ENCODE results near the gene MLXIPL. TPM values are rescaled to one million over a fixed set of nuclear protein-coding genes. Genes with fewer than 3 reads are reported as not detected.

Gene MLXIPL
- total RNA-seq, 2 donors from 2014 or later = 0.43 TPM; not detected in 1

GRCh38 chr7:73652541-73652949 is 28.2 kb upstream of the MLXIPL start:
- ATAC-seq = no peak
- H3K36me3 Mint-ChIP-seq = no peaks in the 10 kb centered on the region
- H3K4me3 Mint-ChIP-seq = no peak overlapping the region
- H3K9me3 Mint-ChIP-seq = no peaks in the 10 kb centered on the region
- DNase-seq (ENCODE audit: low spot score) = no peak
- no peak overlapping the region for H3K27ac Mint-ChIP-seq
- H3K4me1 Mint-ChIP-seq (ENCODE audit: low read depth in 2 of 2) = peaks cover 15% of the 10 kb centered on the region in 2 donors
- peaks cover 39 to 42% of the 10 kb centered on the region in 2 donors for H3K27me3 Mint-ChIP-seq

GRCh38 chr7:73650524-73650923 is 26.2 kb upstream of the MLXIPL start:
- H3K36me3 Mint-ChIP-seq = no peaks in the 10 kb centered on the region
- H3K27me3 Mint-ChIP-seq = peaks cover 49 to 56% of the 10 kb centered on the region in 2 donors
- no peaks in the 10 kb centered on the region for H3K9me3 Mint-ChIP-seq
- no peak overlapping the region for H3K4me3 Mint-ChIP-seq
- H3K27ac Mint-ChIP-seq = no peak overlapping the region
- no peak for DNase-seq (ENCODE audit: low spot score)
- no peak for ATAC-seq
- H3K4me1 Mint-ChIP-seq (ENCODE audit: low read depth in 2 of 2) = peaks cover 15% of the 10 kb centered on the region in 2 donors

- ATAC-seq (no peak), DNase-seq (ENCODE audit: low spot score) (peak; percentile 6)
- no peak overlapping the region for H3K4me3 Mint-ChIP-seq
- no peaks in the 10 kb centered on the region for H3K36me3 Mint-ChIP-seq
- peaks cover 42 to 56% of the 10 kb centered on the region in 2 donors for H3K27me3 Mint-ChIP-seq
- peaks cover 15% of the 10 kb centered on the region in 2 donors for H3K4me1 Mint-ChIP-seq (ENCODE audit: low read depth in 2 of 2)
- no peaks in the 10 kb centered on the region for H3K9me3 Mint-ChIP-seq
- H3K27ac Mint-ChIP-seq = no peak overlapping the region
These were observed 25.3 kb upstream of the MLXIPL start for GRCh38 chr7:73649576-73649975.

GRCh38 chr7:73648593-73649332 is 24.4 kb upstream of the MLXIPL start:
- Mint-ChIP-seq H3K27me3 (peaks cover 42 to 56% of the 10 kb centered on the region in 2 donors), H3K27ac (no peak overlapping the region), H3K4me1 (ENCODE audit: low read depth in 2 of 2) (peaks cover 15% of the 10 kb centered on the region in 2 donors), H3K9me3 (no peaks in the 10 kb centered on the region), H3K4me3 (peak overlapping the region; percentile 81), H3K36me3 (no peaks in the 10 kb centered on the region)
- DNase-seq (ENCODE audit: low spot score) (no peak), ATAC-seq (no peak)

- ATAC-seq (peak; percentile 46 to 51), DNase-seq (ENCODE audit: low spot score) (peak; percentile 62)
- Mint-ChIP-seq H3K4me1 (ENCODE audit: low read depth in 2 of 2) (peaks cover 15% of the 10 kb centered on the region in 2 donors), H3K36me3 (no peaks in the 10 kb centered on the region), H3K4me3 (peak overlapping the region; percentile 81), H3K27me3 (peaks cover 42 to 55% of the 10 kb centered on the region in 2 donors), H3K27ac (no peak overlapping the region), H3K9me3 (no peaks in the 10 kb centered on the region)
These were observed 23.6 kb upstream of the MLXIPL start for GRCh38 chr7:73647725-73648592.

GRCh38 chr7:73646785-73647724 is 22.7 kb upstream of the MLXIPL start:
- H3K36me3 Mint-ChIP-seq = no peaks in the 10 kb centered on the region
- H3K4me1 Mint-ChIP-seq (ENCODE audit: low read depth in 2 of 2) = peaks cover 15% of the 10 kb centered on the region in 2 donors
- H3K27ac Mint-ChIP-seq = no peak overlapping the region
- ATAC-seq (no peak), DNase-seq (ENCODE audit: low spot score) (peak; percentile 13)
- peaks cover 37 to 51% of the 10 kb centered on the region in 2 donors for H3K27me3 Mint-ChIP-seq
- H3K9me3 Mint-ChIP-seq = no peaks in the 10 kb centered on the region
- no peak overlapping the region for H3K4me3 Mint-ChIP-seq

- DNase-seq (ENCODE audit: low spot score) (no peak), ATAC-seq (no peak)
- Mint-ChIP-seq H3K27ac (no peak overlapping the region), H3K9me3 (no peaks in the 10 kb centered on the region), H3K4me1 (ENCODE audit: low read depth in 2 of 2) (peaks cover 15% of the 10 kb centered on the region in 2 donors), H3K36me3 (no peaks in the 10 kb centered on the region), H3K4me3 (no peak overlapping the region), H3K27me3 (peaks cover 35 to 47% of the 10 kb centered on the region in 2 donors)
These were observed 21.4 kb upstream of the MLXIPL start for GRCh38 chr7:73645643-73646174.

GRCh38 chr7:73644688-73645286 is 20.5 kb upstream of the MLXIPL start:
- Mint-ChIP-seq H3K36me3 (no peaks in the 10 kb centered on the region), H3K27me3 (peaks cover 32 to 42% of the 10 kb centered on the region in 2 donors), H3K4me1 (ENCODE audit: low read depth in 2 of 2) (peaks cover 15% of the 10 kb centered on the region in 2 donors), H3K9me3 (no peaks in the 10 kb centered on the region), H3K4me3 (no peak overlapping the region), H3K27ac (no peak overlapping the region)
- no peak for DNase-seq (ENCODE audit: low spot score)
- no peak for ATAC-seq

GRCh38 chr7:73642834-73643233 is 18.5 kb upstream of the MLXIPL start:
- ATAC-seq = no peak
- H3K4me1 Mint-ChIP-seq (ENCODE audit: low read depth in 2 of 2) = no peaks in the 10 kb centered on the region
- H3K27me3 Mint-ChIP-seq = peaks cover 18 to 22% of the 10 kb centered on the region in 2 donors
- no peak overlapping the region for H3K4me3 Mint-ChIP-seq
- DNase-seq (ENCODE audit: low spot score) = no peak
- no peaks in the 10 kb centered on the region for H3K9me3 Mint-ChIP-seq
- H3K36me3 Mint-ChIP-seq = no peaks in the 10 kb centered on the region
- H3K27ac Mint-ChIP-seq = no peak overlapping the region

GRCh38 chr7:73638911-73639310 is 14.6 kb upstream of the MLXIPL start:
- Mint-ChIP-seq H3K4me1 (ENCODE audit: low read depth in 2 of 2) (no peaks in the 10 kb centered on the region), H3K27ac (no peak overlapping the region), H3K36me3 (no peaks in the 10 kb centered on the region), H3K27me3 (peaks cover 12 to 22% of the 10 kb centered on the region in 2 donors), H3K4me3 (no peak overlapping the region), H3K9me3 (no peaks in the 10 kb centered on the region)
- peak; percentile 32 for DNase-seq (ENCODE audit: low spot score)
- no peak for ATAC-seq

GRCh38 chr7:73635428-73636200 is 11.3 kb upstream of the MLXIPL start:
- no peak overlapping the region for H3K4me3 Mint-ChIP-seq
- no peaks in the 10 kb centered on the region for H3K36me3 Mint-ChIP-seq
- H3K9me3 Mint-ChIP-seq = no peaks in the 10 kb centered on the region
- no peak overlapping the region for H3K27ac Mint-ChIP-seq
- peaks cover 20 to 36% of the 10 kb centered on the region in 2 donors for H3K27me3 Mint-ChIP-seq
- H3K4me1 Mint-ChIP-seq (ENCODE audit: low read depth in 2 of 2) = no peaks in the 10 kb centered on the region
- DNase-seq (ENCODE audit: low spot score) = peak; percentile 10
- no peak for ATAC-seq

GRCh38 chr7:73633844-73634243 is 9.5 kb upstream of the MLXIPL start:
- H3K27me3 Mint-ChIP-seq = peaks cover 21 to 40% of the 10 kb centered on the region in 2 donors
- no peaks in the 10 kb centered on the region for H3K9me3 Mint-ChIP-seq
- DNase-seq (ENCODE audit: low spot score) (peak; percentile 38), ATAC-seq (no peak)
- H3K4me3 Mint-ChIP-seq = no peak overlapping the region
- H3K36me3 Mint-ChIP-seq = no peaks in the 10 kb centered on the region
- H3K4me1 Mint-ChIP-seq (ENCODE audit: low read depth in 2 of 2) = no peaks in the 10 kb centered on the region
- H3K27ac Mint-ChIP-seq = no peak overlapping the region

Data from natural killer cell treated with Interleukin-12 subunit alpha and Interleukin-12 subunit beta and Interleukin-15 and Interleukin-18, amount 100 ng/mL, for 72 hours (primary cell).